GM12891 (cell line): ENCODE data around the gene AKIP1.

Experiments
- DNase-seq: peaks from one replicate; pipeline ENCODE4 v3.0.0; 2011; ENCODE audit warnings: low spot score; ENCODE audit not compliant: insufficient read length
- FAIRE-seq: peaks from 2 replicates; lab custom pipeline; 2011; peaks lifted over from hg19 to GRCh38; lab: Jason Lieb, UNC
- PAX5 ChIP-seq: IDR thresholded peaks from 2 replicates; pipeline ENCODE4 v1.6.1; 2011; ENCODE audit warnings: low read length, moderate library complexity, mild to moderate bottlenecking; ENCODE audit not compliant: insufficient read depth, severe bottlenecking
- POLR2A ChIP-seq: IDR thresholded peaks from 2 replicates; pipeline ENCODE4 v1.6.1; 2011; ENCODE audit warnings: low read depth, low read length, control low read depth
- POLR2AphosphoS5 ChIP-seq: IDR thresholded peaks from 2 replicates; pipeline ENCODE4 v1.6.1; 2011; ENCODE audit warnings: low read depth, low read length, control low read depth
- POU2F2 ChIP-seq: IDR thresholded peaks from 2 replicates; pipeline ENCODE4 v1.6.1; 2011; ENCODE audit warnings: low read depth, mild to moderate bottlenecking, control low read depth, low read length, moderate library complexity
- SPI1 ChIP-seq: IDR thresholded peaks from 2 replicates; pipeline ENCODE4 v1.6.1; 2011; ENCODE audit warnings: low read depth, low read length, control low read depth
- TAF1 ChIP-seq: IDR thresholded peaks from 2 replicates; pipeline ENCODE4 v1.6.1; 2011; ENCODE audit warnings: low read depth, low read length, control low read depth

The AKIP1 gene

GRCh38 chr11:8913961-8914660 is 3.1 kb downstream of the AKIP1 start:
- no peak for DNase-seq
- TF ChIP-seq POLR2A, result no peak
- peak; percentile 24; the same call in 1 of the 2 replicates for TF ChIP-seq POU2F2
- FAIRE-seq, result peak; percentile 91

DNA sequence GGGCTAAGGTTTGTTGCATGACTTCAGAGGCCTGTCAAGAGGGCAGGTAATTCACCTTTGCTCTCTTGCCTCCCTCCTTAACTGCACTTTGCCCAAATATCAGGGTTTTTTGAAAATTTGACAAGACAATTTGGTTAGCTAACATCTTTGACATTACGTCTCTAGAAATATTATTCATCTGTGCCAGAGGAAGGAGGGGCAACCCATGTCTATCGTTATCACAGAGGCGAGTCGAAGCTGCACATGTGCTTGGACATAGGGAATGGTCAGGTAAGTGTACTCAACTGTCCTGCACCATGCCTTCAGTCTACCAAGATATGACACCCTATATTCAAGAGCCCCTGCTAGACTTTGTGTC is 3.7 kb downstream of the AKIP1 start:
- TF ChIP-seq SPI1 (no peak), POLR2AphosphoS5 (no peak), POLR2A (no peak)
- DNase-seq (no peak), FAIRE-seq (peak; percentile 31)

- no peak for FAIRE-seq
- TF ChIP-seq POU2F2 (no peak), TAF1 (no peak), PAX5 (no peak), SPI1 (no peak), POLR2A (no peak), POLR2AphosphoS5 (no peak)
- no peak for DNase-seq
Observed at GRCh38 chr11:8917157-8917825, 6.3 kb downstream of the AKIP1 start.

GRCh38 chr11:8922691-8923090 is 11.7 kb downstream of the AKIP1 start:
- FAIRE-seq (no peak), DNase-seq (no peak)
- TF ChIP-seq PAX5, result no peak
- no peak for TF ChIP-seq POLR2AphosphoS5
- no peak for TF ChIP-seq POLR2A
- TF ChIP-seq POU2F2, result no peak
- TF ChIP-seq TAF1, result no peak
- TF ChIP-seq SPI1, result no peak

DNA sequence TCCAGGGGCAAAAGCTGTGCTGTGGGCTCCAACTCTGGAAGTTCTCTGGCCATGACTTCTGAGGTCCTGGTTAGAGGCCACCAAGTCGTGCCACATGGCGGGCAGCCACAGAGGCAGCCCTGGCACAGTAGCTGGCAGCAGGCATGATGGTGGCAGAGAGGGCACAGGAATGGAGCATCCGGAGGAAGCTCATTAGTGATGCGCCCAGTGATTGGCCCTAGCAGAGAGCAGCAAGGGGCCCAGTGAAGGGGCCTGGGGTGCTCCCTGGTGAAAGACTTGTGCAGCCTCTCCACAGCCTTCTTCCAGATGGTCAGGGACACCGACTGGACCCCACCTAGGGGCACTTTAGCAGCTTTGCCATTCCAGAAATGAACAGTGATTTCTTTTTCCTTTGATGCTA is 14.7 kb downstream of the AKIP1 start:
- DNase-seq (no peak), FAIRE-seq (no peak)
- TF ChIP-seq POLR2A (no peak), POU2F2 (no peak), POLR2AphosphoS5 (no peak), TAF1 (no peak), PAX5 (no peak), SPI1 (no peak)

- TF ChIP-seq POU2F2 (no peak), PAX5 (no peak), SPI1 (no peak), POLR2A (no peak), TAF1 (no peak), POLR2AphosphoS5 (no peak)
- DNase-seq, result no peak
- FAIRE-seq, result no peak
Observed at GRCh38 chr11:8926236-8926635, 15.2 kb downstream of the AKIP1 start.

- TF ChIP-seq POU2F2, result no peak
- DNase-seq (no peak), FAIRE-seq (no peak)
Observed at GRCh38 chr11:8927233-8927632, 16.2 kb downstream of the AKIP1 start.

- TF ChIP-seq PAX5 (no peak), POLR2A (no peak)
- DNase-seq (no peak), FAIRE-seq (no peak)
Observed at GRCh38 chr11:8928205-8928604, 17.2 kb downstream of the AKIP1 start.

GRCh38 chr11:8928981-8929615 is 18.1 kb downstream of the AKIP1 start:
- DNase-seq, result no peak
- TF ChIP-seq POU2F2 (no peak), TAF1 (no peak)

DNA sequence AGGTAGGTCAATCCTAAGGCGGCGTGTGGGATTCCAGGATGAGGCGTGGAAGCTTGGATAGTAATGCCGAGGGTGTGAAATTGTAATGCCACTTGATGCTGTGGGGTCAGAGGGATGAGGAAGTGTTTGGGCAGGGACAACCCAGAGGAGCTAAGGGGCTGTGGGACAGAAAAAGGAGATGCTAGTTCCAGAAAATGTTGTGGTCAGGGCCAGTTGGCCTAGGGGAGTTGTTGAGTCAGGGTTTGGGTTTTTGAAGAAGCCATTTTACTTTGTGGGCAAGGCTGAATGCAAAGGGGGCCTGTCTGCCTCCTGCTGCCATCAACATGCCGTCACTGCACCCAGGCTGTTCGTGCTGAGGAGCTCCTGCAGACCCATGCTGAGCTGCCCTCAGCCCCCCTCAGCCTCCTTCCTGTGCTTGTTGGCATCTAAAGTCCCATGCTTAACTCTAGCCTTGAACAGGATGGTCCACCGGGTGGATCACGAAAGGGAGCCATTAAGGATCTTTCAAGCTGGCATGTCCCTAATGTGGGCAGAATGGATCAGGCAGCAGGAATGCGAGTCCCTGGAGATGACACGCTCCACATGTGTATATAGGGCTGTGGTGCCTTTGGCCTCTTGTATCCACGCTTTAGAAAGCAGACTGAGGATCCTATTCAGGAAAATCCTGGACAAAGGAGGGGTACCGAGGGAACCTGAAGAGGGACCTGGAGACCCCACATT is 19.6 kb downstream of the AKIP1 start:
- no peak for DNase-seq
- TF ChIP-seq SPI1 (no peak), POLR2A (no peak), PAX5 (no peak), POLR2AphosphoS5 (no peak), POU2F2 (no peak), TAF1 (no peak)
- no peak for FAIRE-seq

More at GRCh38 chr11:8928981-8929615, 18.1 kb downstream of the AKIP1 start:
- no peak for FAIRE-seq
